Measurements from ENCODE around the gene MADD. TPM values are rescaled to one million over a fixed set of nuclear protein-coding genes. Genes with fewer than 3 reads are reported as not detected.

The MADD gene
- total RNA-seq, 1 experiment from 2014 or later: 42.9 TPM

- no peaks in the 10 kb centered on the region for H3K27me3 Mint-ChIP-seq (ENCODE audit: unreplicated experiment)
- no peak overlapping the region for H3K4me3 Mint-ChIP-seq (ENCODE audit: low read depth, unreplicated experiment)
- H3K27ac Mint-ChIP-seq (ENCODE audit: unreplicated experiment): no peak overlapping the region
- no peak for DNase-seq
- CTCF ChIA-PET: no interaction called here
- no peak for TF ChIP-seq CTCF (IDR thresholded peaks at IDR 0.05; ENCODE audit: unreplicated experiment)
- H3K36me3 Mint-ChIP-seq (ENCODE audit: insufficient read depth, unreplicated experiment): peaks cover 51% of the 10 kb centered on the region
- BruUV-seq (replicated peaks): no TSS peak
- no peaks in the 10 kb centered on the region for H3K4me1 Mint-ChIP-seq (ENCODE audit: low read depth, unreplicated experiment)
- intact Hi-C loops (cut with micrococcal nuclease; ENCODE audit: unreplicated experiment): no loop called here
- no peaks in the 10 kb centered on the region for H3K9me3 Mint-ChIP-seq (ENCODE audit: low read depth, unreplicated experiment)
Measured at GRCh38 chr11:47285969-47286770, 16.2 kb downstream of the MADD start.

- TF ChIP-seq CTCF (IDR thresholded peaks at IDR 0.05; ENCODE audit: unreplicated experiment): no peak
- CTCF ChIA-PET: no interaction called here
- Mint-ChIP-seq H3K36me3 (ENCODE audit: insufficient read depth, unreplicated experiment) (peaks cover 46% of the 10 kb centered on the region), H3K4me1 (ENCODE audit: low read depth, unreplicated experiment) (no peaks in the 10 kb centered on the region), H3K4me3 (ENCODE audit: low read depth, unreplicated experiment) (no peak overlapping the region), H3K27me3 (ENCODE audit: unreplicated experiment) (no peaks in the 10 kb centered on the region), H3K27ac (ENCODE audit: unreplicated experiment) (no peak overlapping the region), H3K9me3 (ENCODE audit: low read depth, unreplicated experiment) (no peaks in the 10 kb centered on the region)
- no peak for DNase-seq
- no TSS peak for BruUV-seq (replicated peaks)
- intact Hi-C loops (cut with micrococcal nuclease; ENCODE audit: unreplicated experiment): no loop called here
Measured at GRCh38 chr11:47288066-47288465, 18.1 kb downstream of the MADD start.

GRCh38 chr11:47289856-47290255 lies 19.9 kb downstream of the MADD start:
- intact Hi-C loops (cut with micrococcal nuclease; ENCODE audit: unreplicated experiment): no loop called here
- Mint-ChIP-seq H3K36me3 (ENCODE audit: insufficient read depth, unreplicated experiment) (peaks cover 45% of the 10 kb centered on the region), H3K4me3 (ENCODE audit: low read depth, unreplicated experiment) (no peak overlapping the region), H3K27me3 (ENCODE audit: unreplicated experiment) (no peaks in the 10 kb centered on the region), H3K9me3 (ENCODE audit: low read depth, unreplicated experiment) (no peaks in the 10 kb centered on the region), H3K27ac (ENCODE audit: unreplicated experiment) (no peak overlapping the region), H3K4me1 (ENCODE audit: low read depth, unreplicated experiment) (no peaks in the 10 kb centered on the region)
- TF ChIP-seq CTCF (IDR thresholded peaks at IDR 0.05; ENCODE audit: unreplicated experiment): no peak
- DNase-seq: no peak
- BruUV-seq (replicated peaks): no TSS peak
- CTCF ChIA-PET: interaction anchor here (0.6 kb wide), 1 partner anchor 660 kb away, joined by 5 read pairs; no protein-coding TSS in a partner anchor

GRCh38 chr11:47295385-47295784 lies 25.5 kb downstream of the MADD start:
- no peaks in the 10 kb centered on the region for H3K27me3 Mint-ChIP-seq (ENCODE audit: unreplicated experiment)
- no TSS peak for BruUV-seq (replicated peaks)
- CTCF ChIA-PET: no interaction called here
- TF ChIP-seq CTCF (IDR thresholded peaks at IDR 0.05; ENCODE audit: unreplicated experiment): no peak
- no peak overlapping the region for H3K27ac Mint-ChIP-seq (ENCODE audit: unreplicated experiment)
- no peaks in the 10 kb centered on the region for H3K4me1 Mint-ChIP-seq (ENCODE audit: low read depth, unreplicated experiment)
- intact Hi-C loops (cut with micrococcal nuclease; ENCODE audit: unreplicated experiment): no loop called here
- H3K9me3 Mint-ChIP-seq (ENCODE audit: low read depth, unreplicated experiment): no peaks in the 10 kb centered on the region
- DNase-seq: no peak
- H3K4me3 Mint-ChIP-seq (ENCODE audit: low read depth, unreplicated experiment): no peak overlapping the region
- peaks cover 36% of the 10 kb centered on the region for H3K36me3 Mint-ChIP-seq (ENCODE audit: insufficient read depth, unreplicated experiment)

Data from Calu3 (cell line).